GM18861 (cell line): ENCODE measurements around the gene RPTOR.

Experiments
- ATAC-seq: cut with Tn5 transposase; IDR thresholded peaks from one replicate; pipeline ENCODE4 v1.9.1; 2021; ENCODE audit not compliant: unreplicated experiment

Gene RPTOR

DNA sequence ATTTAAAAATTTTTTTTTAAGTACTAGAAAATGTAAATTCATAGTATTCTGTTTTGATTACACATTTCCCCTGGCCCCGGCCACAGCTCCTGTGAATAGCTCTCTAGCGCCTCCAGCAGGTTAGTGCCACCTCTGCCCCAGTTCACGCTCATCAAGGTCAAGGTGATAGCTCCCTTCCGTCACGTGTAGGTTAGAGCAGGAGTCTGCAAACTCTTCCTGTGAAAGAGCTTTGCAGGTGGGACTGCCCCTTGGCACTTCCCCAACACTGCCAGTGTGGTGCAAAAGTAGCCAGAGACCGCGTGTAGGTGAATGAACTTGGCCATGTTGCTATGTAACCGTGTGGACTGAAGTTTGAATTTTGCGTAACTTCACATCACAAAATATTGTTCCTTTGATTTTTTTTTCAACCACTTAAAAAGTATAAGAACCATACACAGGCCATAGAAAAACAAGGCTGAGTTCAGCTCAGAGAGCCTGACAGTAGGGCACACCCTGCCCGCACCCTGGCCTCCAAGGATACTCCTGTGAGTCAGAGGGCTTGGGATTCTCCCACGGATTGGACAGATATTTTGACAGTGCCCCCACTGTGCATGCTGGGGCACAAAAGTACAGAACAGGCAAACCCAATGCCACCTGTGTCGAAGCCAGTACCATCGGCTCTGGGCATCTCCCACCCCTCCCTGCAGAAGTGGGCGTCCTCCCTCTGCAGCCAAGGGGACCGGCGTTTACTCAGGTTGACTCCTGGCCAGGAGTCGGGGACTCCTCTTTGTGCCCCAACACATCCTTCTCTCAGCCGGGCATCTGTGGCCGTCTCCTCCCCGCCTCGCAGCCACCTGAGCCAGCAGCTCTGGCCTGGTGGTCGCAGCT is 355.0 kb downstream of the RPTOR start:
- ATAC-seq, result no peak

DNA sequence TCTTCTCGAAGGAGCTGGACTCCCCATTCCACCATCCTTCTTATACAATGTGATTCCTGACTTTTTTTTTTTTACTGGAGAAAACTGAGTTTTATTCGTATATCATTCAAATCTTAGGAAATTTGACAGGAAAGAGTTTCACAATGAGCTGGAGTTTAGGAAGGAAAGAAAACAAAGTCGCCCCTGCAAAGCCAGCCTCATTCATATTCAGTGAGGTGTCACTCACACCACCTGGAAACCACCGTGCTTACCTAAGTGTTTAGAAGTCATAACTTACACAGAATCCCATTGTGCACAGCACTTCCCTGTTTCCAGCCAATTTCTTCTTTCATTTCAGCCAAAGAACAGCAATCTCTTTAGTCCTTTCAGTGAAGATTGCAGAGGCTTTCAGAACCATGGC is 356.7 kb downstream of the RPTOR start:
- no peak for ATAC-seq

DNA sequence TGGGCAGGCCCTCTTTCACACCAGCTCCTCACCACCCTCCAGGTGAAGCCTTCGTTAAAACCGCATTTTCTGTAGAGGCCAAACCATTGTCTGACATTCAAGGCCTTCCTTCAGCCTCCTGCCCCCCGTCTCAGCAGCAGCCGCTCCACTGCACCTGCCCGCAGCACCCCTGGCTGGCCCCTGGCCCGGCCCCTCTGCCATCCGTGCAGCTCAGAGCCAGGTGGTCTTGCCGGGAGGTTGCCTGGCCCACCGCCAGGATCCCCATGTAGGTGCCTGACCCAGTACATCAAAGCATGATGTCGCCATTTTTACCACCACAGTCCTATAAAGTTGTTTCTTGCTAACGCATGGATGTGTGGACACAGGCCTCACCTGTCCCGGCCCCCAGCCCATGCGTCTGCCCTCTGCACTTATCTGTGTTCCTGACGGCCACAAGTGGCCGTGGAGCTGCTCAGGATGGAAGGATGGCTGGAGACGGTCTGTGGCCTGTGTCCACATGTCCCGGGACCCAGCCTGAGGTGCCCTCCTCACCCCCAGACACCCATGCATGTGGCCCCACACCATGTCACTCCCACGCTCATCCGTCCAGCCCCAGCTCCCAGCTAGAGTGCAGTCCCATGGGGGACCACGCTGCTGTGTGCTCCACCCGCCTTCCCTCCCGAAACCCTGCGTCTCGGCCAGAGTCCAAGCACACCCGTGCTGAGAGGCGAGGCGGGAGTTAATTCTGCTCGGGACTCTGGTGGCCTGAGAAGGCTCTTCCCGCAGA is 357.7 kb downstream of the RPTOR start:
- ATAC-seq, result no peak

- no peak for ATAC-seq
These were observed 358.4 kb downstream of the RPTOR start for GRCh38 chr17:80902963-80903611.

- no peak for ATAC-seq
These were observed 359.6 kb downstream of the RPTOR start for GRCh38 chr17:80904036-80904753.

DNA sequence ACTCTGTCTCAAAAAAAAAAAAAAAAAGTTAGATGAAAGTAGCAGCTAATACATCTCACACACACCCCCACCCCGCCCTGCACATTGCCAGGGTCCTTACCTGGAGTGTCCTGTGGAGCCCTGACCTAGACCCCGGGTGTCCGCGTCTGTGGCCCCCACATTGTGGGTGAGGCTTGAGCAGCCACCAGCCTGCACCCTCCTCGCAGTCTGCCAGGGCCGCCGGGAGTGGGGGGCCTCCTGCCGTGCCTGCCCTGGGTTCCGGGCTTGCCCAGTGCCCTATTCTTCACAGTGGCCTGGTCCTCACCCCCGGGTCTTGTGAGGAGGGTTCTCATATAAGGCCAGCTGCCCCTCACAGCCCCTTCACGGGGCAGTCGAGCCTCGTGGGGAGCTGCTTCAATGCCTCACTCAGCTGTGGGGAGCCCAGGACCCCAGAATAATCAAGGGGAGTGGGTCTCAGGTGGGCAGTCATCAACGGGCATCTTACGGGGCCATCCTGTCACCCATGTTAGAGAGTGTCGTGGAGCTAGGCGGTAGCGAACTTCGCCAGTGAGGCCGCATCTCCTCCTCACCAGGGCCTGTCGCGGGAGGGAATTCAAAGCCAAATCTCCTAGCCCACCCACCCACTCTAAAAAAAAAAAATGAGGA is 361.1 kb downstream of the RPTOR start:
- ATAC-seq, result no peak

GRCh38 chr17:80906364-80907259 is 362.0 kb downstream of the RPTOR start:
- ATAC-seq, result no peak

- ATAC-seq, result no peak
These were observed 362.6 kb downstream of the RPTOR start for GRCh38 chr17:80907281-80907680.

DNA sequence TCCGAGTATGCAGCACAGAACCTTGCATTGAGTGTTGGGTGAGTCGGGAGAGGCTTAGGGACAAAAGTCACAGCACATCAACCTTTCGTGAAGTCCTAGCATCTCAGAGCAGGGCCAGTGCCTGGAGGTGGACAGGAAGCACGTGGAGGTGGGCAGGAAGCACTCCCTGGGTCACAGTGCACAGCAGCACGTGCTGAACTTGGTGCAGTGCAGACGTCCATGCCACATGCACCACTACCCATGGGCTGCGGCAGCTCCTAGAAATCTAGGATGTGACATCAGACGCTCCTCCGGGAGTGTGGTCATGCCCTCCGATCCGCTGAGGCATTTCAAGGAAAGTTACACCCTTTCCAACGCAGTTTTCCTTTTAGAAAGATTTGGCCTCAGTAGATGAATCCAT is 363.6 kb downstream of the RPTOR start:
- no peak for ATAC-seq

DNA sequence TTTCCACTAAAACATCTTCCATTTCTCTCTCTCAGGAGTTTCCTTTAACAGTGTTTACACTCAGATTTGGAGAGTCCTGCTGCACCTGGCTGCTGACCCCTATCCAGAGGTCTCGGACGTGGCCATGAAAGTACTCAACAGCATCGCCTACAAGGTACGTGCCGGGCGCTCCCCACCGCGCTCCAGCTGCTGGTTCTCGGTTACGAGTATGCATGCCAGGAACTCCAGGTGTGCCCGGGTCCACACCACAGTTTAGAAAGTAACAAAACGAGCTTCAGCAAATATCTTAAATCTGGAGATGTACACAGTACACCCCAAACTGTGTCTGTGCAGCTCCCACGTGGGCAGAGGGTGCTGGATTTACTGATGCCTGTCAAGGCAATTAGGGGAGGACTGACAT is 364.1 kb downstream of the RPTOR start:
- ATAC-seq, result no peak

DNA sequence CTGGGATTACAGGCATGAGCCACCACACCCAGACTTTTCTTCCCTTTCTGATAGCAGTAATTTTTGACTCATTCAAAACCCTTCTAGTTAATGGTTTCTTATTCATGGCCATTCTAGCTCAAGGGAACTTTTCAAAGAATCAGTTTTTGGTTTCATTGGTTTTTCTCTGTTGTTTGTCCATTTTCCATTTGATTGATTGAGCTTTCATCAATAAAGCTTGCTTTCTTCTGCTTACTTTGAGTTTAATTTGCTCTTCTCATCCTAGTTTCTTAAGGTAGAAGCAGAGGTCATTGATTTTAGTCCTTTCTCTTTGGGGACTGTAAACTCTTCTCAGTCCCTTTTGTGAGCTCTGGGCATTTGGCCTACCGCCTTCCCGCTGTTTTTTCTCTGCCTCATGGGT is 365.0 kb downstream of the RPTOR start:
- no peak for ATAC-seq

DNA sequence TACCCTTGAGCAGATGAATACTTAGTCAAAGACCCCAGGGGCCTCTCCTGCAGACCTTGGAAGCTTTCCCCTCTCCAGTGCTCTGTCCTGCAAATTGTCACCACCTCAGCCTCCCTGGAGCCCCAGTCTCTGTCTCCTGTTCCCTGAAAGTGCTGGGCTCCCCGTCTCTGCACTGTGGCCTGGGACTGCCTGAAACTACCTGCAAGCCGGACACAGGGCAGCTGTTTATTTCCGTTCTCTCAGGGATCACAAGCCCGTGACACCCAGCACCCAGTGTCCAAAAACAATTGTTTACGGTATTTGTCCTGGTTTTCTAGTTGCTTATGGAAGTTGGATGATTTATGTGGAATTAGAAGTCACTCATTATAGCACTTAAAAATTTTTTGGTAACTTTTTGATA is 365.4 kb downstream of the RPTOR start:
- ATAC-seq, result no peak

DNA sequence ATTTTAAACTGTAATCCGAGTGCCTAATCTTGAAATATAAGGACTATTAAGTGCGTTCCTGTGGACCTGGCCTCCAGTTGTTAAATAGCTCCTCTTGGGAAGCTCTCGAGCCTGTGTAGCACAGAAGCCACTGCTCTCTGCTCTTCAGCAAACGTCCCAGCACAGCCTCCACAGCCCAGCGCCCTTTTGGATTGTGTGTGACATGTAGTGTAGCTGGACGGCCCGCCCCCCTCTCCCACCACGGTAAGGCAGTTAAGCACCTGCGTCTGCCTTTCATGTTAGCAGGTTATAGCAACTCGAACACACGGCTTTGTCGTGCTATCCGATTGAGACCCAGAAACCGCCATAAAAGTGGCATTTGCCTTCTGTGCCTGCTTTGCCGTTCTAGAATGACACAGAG is 367.8 kb downstream of the RPTOR start:
- no peak for ATAC-seq

DNA sequence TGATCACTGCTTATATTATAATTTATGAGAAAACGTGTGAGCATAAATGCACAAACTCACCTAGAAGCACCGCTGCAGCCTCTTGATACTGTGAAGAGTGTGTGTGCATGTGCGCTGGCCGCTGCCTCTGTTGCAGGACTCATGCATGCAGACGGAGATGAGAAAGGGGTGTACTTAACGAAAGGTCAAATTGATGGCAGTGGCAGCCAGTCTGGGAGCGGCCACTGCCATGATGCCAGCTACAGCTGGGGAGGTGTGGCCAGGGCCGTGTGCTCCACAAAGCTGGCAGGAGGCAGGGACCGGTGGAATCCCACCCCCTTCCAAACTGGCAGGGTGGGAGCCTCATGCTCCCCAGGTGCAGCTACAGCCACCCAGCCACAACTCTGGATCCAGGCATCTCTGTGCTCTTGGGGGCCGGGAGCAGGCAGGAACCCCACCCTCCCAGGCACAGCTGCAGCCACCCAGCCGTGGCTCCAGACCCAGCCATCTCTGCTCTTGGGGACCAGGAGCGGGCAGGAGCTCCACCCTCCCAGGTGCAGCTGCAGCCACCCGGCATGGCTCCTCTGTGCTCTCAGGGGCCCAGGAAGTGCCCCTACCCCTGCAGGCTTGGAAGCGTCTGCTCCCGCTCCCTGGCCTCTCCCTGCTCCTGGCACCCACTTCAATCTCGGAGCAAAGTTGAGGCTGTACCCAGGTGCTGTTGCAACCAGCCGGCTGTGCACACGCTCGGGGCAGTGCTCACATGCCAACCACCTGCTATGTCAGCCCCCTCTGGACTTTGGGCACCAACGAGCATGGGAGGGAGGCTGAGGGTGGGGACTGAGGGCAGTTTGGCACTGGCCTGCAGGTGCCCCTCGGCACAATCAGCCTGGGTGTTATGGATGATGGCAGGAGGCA is 369.5 kb downstream of the RPTOR start:
- no peak for ATAC-seq

GRCh38 chr17:80916246-80916645 is 371.6 kb downstream of the RPTOR start:
- ATAC-seq, result no peak

GRCh38 chr17:80917716-80918560 is 373.3 kb downstream of the RPTOR start:
- no peak for ATAC-seq

GRCh38 chr17:80918731-80919130 is 374.1 kb downstream of the RPTOR start:
- no peak for ATAC-seq
